Measurements from ENCODE around the gene OR4B1. TPM values are rescaled to one million over a fixed set of nuclear protein-coding genes. Genes with fewer than 3 reads are reported as not detected.
A peak's percentile ranks its signal among the peaks of the same experiment; 100 is the strongest.
"Not testable (repeated sequence)": the region's sequence is repeated elsewhere in the genome, so short reads cannot be mapped to it uniquely, and the experiment has no call there.

OR4B1 gene
- not detected for total RNA-seq

GRCh38 chr11:48216510-48216909 is at the start of gene OR4B1:
Gene OR4B1 (plus strand): TSS chr11:48216810. CDS start chr11:48216810, 0 bp downstream.
- DNase-seq, result no peak

GRCh38 chr11:48167380-48167779 is 49.2 kb upstream of the OR4B1 start:
- DNase-seq, result no peak

DNA sequence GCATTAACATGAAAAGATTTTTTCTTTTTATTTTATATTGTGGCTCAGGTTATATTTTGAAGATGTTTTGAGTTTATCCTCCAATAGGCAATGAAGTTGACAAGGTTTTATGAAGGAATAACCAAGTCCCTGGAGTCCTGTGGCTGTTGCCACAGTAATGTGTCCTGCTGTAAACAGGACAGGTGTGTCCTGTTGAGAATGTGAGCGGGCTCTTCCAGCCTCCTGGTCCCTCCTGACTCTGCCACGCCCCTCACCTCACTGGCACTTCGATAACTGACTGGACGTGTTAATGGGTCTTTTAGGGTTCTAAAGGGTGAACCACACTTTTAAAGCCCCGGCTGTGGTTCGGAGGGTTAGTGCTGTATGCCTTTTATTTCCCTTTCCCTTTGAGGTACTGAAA is 47.8 kb upstream of the OR4B1 start:
- DNase-seq, result no peak

DNA sequence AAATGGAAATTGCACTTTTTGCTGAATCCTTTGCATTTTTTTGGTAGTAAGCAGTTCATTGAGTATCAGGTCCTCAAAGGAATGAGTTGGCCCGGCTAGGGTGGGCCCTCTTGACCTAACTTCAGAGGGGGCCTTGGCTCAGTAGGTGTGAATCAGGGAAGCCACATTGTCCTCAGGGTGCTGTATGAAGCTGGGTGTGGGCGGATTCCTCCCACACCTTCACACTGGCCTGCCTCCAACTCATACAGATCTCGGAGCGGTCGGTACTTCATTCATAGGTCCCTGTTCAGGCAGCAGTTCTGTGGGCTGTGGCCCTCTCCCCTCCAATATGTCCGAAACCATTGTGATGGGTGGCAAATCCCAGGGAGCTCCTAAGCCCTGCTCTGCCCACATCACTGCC is 47.4 kb upstream of the OR4B1 start:
- no peak for DNase-seq

DNA sequence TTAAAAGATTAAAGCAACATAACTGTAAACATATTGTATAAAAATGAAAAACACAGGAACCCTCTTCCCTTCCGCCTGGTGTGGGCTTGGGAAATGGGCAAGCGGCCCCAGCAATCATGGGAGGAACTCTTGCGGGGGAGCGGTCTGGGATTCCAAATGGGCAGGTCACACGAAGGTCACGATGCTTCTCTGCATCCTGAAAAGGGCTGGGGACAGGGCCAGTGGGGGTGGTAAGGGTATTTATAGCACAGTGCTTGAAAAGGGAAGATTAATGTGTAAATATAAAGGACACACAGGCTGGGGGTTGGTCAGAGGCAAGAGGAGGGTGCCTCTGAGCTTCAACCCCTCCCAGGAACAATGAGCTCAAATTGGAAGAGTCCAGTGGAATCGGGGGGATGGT is 46.9 kb upstream of the OR4B1 start:
- no peak for DNase-seq

- no peak for DNase-seq
Observed at GRCh38 chr11:48170241-48171233, 46.1 kb upstream of the OR4B1 start.

DNA sequence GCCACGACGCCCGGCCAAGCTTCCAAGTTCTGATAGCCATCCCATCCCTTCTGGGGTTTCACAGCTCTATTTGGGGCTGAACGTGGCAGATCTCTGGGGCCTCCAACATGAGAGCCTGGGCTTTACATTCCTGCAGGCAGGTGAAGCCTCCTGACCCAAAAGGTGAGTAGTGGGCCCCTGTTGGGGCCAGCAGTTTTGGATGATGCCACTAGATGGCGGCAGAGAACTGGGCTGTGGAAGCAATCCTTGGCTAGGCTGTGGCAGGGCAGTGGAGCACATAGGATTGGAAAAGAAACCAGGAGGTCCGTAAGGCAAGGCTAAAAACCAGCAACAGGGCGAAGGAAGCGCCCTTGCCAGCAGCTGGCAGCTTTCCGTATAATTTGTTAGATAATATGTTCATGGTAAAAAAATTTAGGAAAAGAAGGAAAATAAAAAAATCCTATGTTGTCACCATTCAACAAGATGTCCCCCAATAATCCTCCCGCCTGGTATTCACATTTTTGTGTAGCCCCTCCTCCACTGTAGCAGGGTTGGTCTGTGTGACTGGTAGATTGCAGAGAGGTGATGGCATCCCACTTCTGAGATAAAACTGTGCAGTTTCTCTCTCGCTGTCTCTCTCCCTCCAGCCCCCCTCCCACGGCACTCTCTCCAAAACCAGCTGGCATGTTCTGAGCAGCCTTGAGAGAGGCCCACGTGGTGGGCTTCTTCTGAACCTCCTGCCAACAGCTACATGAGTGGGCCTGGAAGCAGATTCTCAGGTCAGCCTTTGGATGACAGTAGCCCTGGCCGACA is 43.6 kb upstream of the OR4B1 start:
- DNase-seq, result peak; percentile 50

- DNase-seq, result no peak
Observed at GRCh38 chr11:48177661-48178060, 38.9 kb upstream of the OR4B1 start.

- DNase-seq, result no peak
Observed at GRCh38 chr11:48180627-48181026, 36.0 kb upstream of the OR4B1 start.

DNA sequence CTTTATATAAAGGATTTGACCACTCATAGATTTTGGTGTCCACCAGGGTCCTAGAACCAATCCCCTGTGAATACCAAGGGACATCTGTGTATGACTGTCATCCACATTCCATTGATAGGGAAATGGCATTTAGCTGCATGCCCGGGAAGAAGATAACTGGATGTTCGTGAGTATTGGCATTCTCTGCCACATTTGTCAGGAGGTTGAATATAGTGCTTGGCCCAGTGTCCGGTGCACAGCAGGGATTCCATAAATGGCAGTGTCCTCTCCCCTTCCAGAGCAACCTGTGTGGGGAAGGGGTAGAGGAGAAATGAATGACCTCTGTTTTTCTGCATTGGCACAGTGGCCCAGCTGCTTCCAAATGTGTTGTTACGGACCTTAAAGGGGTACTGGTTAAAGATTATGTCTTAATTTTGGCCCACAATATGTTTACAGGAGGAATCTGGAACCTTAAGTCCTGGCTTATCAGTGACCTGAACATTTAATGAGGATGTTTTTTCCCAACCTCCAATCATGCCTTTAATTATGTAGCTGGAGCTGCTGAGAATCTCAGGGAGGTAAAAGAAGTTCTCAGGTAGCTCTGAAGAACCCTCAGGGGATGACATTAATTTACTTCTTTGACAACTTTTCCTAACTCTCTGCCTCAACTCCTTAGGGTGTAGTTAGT is 33.6 kb upstream of the OR4B1 start:
- DNase-seq, result no peak

DNA sequence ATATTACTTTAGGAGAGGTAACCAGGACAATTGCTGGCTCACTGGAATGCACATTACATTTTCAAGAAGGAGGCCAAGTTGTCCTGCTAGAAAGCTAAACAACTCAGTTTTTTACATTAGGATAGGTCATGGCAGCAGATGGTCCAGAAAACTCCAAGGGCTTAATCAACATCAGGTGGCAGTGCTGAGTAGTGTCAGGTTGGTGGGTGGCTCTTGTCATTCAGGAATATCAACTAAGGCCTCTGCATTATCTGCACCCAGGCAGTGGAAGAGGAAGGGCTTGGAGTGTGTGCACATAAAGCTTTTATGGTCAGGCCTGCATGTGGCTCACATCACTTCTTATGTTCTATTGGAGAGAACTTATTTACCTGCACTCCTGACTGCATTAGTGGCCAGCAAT is 32.2 kb upstream of the OR4B1 start:
- no peak for DNase-seq

- DNase-seq, result not testable (repeated sequence)
Observed at GRCh38 chr11:48190906-48191654, 25.5 kb upstream of the OR4B1 start.

GRCh38 chr11:48193876-48194275 is 22.7 kb upstream of the OR4B1 start:
- DNase-seq, result no peak

DNA sequence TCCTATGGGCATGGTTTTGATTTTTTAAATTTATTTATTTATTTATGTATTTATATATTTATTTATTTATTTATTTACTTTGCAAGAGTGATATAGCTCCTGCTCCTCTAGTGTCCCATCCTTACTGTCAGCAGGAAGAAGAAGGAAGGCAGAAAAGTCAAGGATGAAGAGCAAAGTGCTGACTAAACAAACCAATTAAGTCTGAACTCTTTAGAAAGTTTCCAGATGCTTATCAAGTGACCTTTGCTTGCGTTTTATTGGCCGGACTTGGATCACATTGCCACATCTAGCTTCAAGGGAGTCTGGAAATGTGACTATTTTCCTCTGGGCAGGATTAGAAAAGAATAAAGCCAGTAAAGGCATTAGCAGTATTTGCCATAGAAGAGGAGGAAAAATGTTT is 8.7 kb upstream of the OR4B1 start:
- DNase-seq, result no peak

- no peak for DNase-seq
Observed at GRCh38 chr11:48210052-48210451, 6.6 kb upstream of the OR4B1 start.

- DNase-seq, result no peak
Observed at GRCh38 chr11:48228761-48229160, 12.2 kb downstream of the OR4B1 start.

GRCh38 chr11:48230057-48230456 is 13.4 kb downstream of the OR4B1 start:
- not testable (repeated sequence) for DNase-seq

- DNase-seq, result no peak
Observed at GRCh38 chr11:48237727-48238126, 21.1 kb downstream of the OR4B1 start.

GRCh38 chr11:48242501-48242900 is 25.9 kb downstream of the OR4B1 start:
- no peak for DNase-seq

GRCh38 chr11:48244804-48245203 is 28.2 kb downstream of the OR4B1 start, which contains the start of gene OR4X2:
Gene OR4X2 (plus strand): TSS chr11:48245104. CDS start chr11:48245104, 0 bp downstream.
- no peak for DNase-seq

- no peak for DNase-seq
Observed at GRCh38 chr11:48248902-48249301, 32.3 kb downstream of the OR4B1 start.

DNA sequence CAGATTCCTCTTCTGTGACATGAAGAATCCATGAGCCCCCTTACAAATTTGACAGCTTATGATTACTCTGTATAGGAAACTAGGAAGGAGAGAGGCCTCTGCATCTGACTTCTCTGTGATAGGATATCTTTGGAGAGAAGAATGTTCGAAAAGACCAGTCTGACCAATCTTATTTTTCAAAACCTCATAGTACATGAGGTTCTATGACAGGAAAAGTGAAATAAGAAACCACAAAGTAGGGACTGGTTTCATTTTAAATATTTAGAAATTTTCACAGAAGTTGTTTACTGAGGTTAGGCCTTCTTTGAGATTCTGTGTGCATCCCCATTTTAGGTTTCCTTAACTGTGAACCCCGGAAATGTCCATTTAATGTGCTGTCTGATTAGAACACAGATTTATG is 45.0 kb downstream of the OR4B1 start:
- DNase-seq, result no peak

Data from occipital lobe (tissue), 2 donors.